ENCODE measurements around the gene GRIA4.

Gene GRIA4

DNA sequence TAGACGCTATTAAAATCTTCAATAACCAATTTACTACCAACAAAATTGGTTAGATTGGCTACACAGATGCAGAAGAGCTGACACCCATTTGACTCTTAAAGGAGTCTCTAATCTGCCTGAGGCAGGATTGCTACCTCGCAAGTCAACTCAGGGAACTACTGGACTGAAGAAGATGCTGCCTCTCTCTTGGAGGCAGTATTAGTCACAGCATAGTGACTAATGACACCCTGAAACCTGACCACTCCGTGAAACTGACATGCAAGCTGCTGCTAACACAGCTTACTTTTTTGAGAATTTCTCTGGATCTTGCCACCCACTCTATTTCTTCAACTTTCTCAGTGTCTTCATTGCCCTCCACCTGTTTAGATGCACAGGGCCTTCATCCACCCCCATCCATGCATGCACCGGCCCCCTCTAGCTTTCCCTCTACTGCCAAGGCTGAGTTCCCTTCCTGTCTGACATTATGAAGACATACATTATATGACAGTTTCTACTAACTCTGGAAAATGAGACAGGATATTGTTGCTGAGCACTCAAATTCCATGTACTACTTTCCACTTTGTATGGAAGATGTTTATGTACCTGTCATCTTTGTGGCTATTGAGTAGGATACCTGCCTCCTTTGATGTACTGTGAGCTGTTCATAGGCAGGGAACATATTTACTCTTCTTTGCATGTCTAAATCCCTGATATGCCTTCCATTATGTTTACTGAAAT, 229.0 kb downstream of the GRIA4 start:
- H3K27ac ChIP-seq (ENCODE audit: low read length), result no peak overlapping the region
- no peak overlapping the region for H3K4me3 ChIP-seq (ENCODE audit: low read depth in 1 of 2, low read length in 2 of 2)
- H3K27me3 ChIP-seq (ENCODE audit: low read depth, low read length), result no peaks in the 10 kb centered on the region
- H3K36me3 ChIP-seq (ENCODE audit: control insufficient read depth in 1 of 2, insufficient read depth in 2 of 2, low read length in 2 of 2), result no peaks in the 10 kb centered on the region
- no peaks in the 10 kb centered on the region for H3K9me3 ChIP-seq (ENCODE audit: control insufficient read depth in 1 of 2, low read length in 2 of 2)
- H3K4me1 ChIP-seq (ENCODE audit: control insufficient read depth in 1 of 2, insufficient read depth in 2 of 2, low read length in 2 of 2), result no peaks in the 10 kb centered on the region

DNA sequence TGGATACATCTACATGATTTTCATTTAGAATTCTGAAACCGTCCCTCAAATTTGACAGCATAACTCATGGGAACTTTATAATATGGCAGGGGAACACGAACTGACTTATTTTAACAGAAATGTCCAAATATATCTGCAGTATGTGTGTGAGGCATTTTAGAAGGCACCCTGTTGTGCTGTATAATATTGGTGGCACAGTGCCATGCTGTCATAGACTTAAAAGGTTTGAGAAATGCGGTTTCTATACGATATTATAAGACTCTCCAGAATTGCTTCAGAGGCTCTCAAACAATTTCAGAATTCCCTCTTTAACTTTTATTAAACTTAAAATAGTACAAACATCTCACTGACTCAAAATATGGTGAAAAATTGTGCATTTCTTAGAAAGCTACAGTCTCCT, 230.5 kb downstream of the GRIA4 start:
- Histone ChIP-seq H3K4me1 (ENCODE audit: control insufficient read depth in 1 of 2, insufficient read depth in 2 of 2, low read length in 2 of 2) (no peaks in the 10 kb centered on the region), H3K36me3 (ENCODE audit: control insufficient read depth in 1 of 2, insufficient read depth in 2 of 2, low read length in 2 of 2) (no peaks in the 10 kb centered on the region), H3K27ac (ENCODE audit: low read length) (no peak overlapping the region)

DNA sequence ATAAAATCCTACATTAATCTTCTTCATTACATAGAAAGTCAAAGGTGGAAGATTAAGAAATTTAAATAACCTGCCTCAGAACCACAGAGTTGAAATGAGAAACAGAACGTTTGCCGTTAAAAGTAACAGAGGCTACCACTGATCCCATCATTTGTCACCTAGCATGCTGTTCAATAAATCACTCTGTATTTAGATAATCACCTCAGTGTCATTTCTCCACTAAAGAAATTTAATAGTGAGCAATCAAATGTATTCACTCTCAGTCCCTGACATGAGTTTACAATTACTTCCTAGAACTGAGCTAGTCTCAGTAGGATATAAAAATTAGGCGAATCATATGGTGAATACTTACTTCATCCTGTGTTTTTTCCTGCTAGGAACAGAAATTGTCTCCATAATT, 242.5 kb downstream of the GRIA4 start:
- H3K4me1 ChIP-seq (ENCODE audit: control insufficient read depth in 1 of 2, insufficient read depth in 2 of 2, low read length in 2 of 2), result no peaks in the 10 kb centered on the region
- H3K36me3 ChIP-seq (ENCODE audit: control insufficient read depth in 1 of 2, insufficient read depth in 2 of 2, low read length in 2 of 2), result no peaks in the 10 kb centered on the region
- H3K27ac ChIP-seq (ENCODE audit: low read length), result no peak overlapping the region
- no peaks in the 10 kb centered on the region for H3K27me3 ChIP-seq (ENCODE audit: low read depth, low read length)
- no peaks in the 10 kb centered on the region for H3K9me3 ChIP-seq (ENCODE audit: control insufficient read depth in 1 of 2, low read length in 2 of 2)
- no peak overlapping the region for H3K4me3 ChIP-seq (ENCODE audit: low read depth in 1 of 2, low read length in 2 of 2)

More for the DNA sequence above, 230.5 kb downstream of the GRIA4 start:
- no peaks in the 10 kb centered on the region for H3K9me3 ChIP-seq (ENCODE audit: control insufficient read depth in 1 of 2, low read length in 2 of 2)
- no peaks in the 10 kb centered on the region for H3K27me3 ChIP-seq (ENCODE audit: low read depth, low read length)
- H3K4me3 ChIP-seq (ENCODE audit: low read depth in 1 of 2, low read length in 2 of 2), result no peak overlapping the region

DNA sequence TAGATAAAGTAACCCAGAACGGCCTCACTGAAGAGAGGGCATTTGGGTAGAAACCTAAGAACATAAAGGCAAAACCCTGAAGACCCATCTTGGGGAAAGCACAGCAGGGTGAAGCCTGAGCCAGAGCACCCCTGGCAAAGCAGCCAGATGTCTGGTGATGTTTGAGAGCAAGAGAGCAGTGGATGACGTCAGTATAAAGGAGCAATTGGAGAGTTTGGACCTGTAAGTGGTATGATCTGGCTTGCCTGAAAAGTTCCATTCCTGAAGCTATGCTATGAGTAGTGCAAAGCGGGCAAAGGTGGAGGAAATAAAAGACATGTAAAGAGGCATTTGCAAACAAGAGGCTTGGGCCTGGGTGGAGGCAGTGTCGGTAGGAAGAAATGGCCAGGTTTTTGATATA, 244.4 kb downstream of the GRIA4 start:
- H3K36me3 ChIP-seq (ENCODE audit: control insufficient read depth in 1 of 2, insufficient read depth in 2 of 2, low read length in 2 of 2), result no peaks in the 10 kb centered on the region
- H3K4me1 ChIP-seq (ENCODE audit: control insufficient read depth in 1 of 2, insufficient read depth in 2 of 2, low read length in 2 of 2), result no peaks in the 10 kb centered on the region
- H3K27me3 ChIP-seq (ENCODE audit: low read depth, low read length), result no peaks in the 10 kb centered on the region
- H3K27ac ChIP-seq (ENCODE audit: low read length), result no peak overlapping the region
- H3K4me3 ChIP-seq (ENCODE audit: low read depth in 1 of 2, low read length in 2 of 2), result no peak overlapping the region
- no peaks in the 10 kb centered on the region for H3K9me3 ChIP-seq (ENCODE audit: control insufficient read depth in 1 of 2, low read length in 2 of 2)

DNA sequence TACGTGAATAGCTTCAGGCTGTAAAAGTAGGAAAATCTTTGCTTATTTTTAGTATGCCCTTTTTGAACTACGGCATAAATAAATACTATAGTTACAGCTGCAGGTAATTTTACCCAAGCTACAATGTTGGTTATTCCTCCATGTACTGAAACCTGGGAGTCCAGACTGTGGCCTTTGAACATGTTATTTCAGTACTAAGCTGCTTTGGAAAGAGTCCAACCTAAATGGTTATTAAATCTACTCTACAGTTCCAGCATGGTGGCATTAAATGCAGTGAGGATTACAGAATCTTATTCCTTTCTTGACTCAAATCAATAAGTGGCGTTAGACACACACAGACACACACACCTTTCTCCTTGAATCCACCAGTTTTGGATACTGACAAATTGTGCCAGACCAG, 247.1 kb downstream of the GRIA4 start:
- Histone ChIP-seq H3K27ac (ENCODE audit: low read length) (no peak overlapping the region), H3K36me3 (ENCODE audit: control insufficient read depth in 1 of 2, insufficient read depth in 2 of 2, low read length in 2 of 2) (no peaks in the 10 kb centered on the region), H3K9me3 (ENCODE audit: control insufficient read depth in 1 of 2, low read length in 2 of 2) (no peaks in the 10 kb centered on the region), H3K27me3 (ENCODE audit: low read depth, low read length) (no peaks in the 10 kb centered on the region), H3K4me1 (ENCODE audit: control insufficient read depth in 1 of 2, insufficient read depth in 2 of 2, low read length in 2 of 2) (no peaks in the 10 kb centered on the region), H3K4me3 (ENCODE audit: low read depth in 1 of 2, low read length in 2 of 2) (no peak overlapping the region)

DNA sequence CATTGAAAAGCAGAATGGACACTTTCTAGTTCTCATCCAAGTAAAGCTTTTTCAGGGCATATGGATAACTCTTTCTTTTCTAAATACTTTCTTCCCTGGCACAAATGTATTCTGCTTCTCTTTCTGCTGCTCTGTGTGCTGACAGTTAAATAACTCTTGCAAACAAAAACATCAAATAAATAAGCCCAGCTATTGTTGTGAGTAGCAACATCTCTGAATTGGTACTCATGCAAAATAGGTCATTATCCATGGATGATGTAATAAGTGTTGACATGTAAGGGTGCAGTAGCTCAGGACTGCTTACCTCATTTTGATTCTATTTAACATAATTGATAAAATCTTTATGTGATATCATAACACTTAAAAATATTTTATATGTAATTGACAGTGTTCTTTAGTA, 247.9 kb downstream of the GRIA4 start:
- H3K36me3 ChIP-seq (ENCODE audit: control insufficient read depth in 1 of 2, insufficient read depth in 2 of 2, low read length in 2 of 2), result no peaks in the 10 kb centered on the region
- no peaks in the 10 kb centered on the region for H3K27me3 ChIP-seq (ENCODE audit: low read depth, low read length)
- H3K4me1 ChIP-seq (ENCODE audit: control insufficient read depth in 1 of 2, insufficient read depth in 2 of 2, low read length in 2 of 2), result no peaks in the 10 kb centered on the region
- no peak overlapping the region for H3K4me3 ChIP-seq (ENCODE audit: low read depth in 1 of 2, low read length in 2 of 2)
- no peak overlapping the region for H3K27ac ChIP-seq (ENCODE audit: low read length)
- H3K9me3 ChIP-seq (ENCODE audit: control insufficient read depth in 1 of 2, low read length in 2 of 2), result no peaks in the 10 kb centered on the region

DNA sequence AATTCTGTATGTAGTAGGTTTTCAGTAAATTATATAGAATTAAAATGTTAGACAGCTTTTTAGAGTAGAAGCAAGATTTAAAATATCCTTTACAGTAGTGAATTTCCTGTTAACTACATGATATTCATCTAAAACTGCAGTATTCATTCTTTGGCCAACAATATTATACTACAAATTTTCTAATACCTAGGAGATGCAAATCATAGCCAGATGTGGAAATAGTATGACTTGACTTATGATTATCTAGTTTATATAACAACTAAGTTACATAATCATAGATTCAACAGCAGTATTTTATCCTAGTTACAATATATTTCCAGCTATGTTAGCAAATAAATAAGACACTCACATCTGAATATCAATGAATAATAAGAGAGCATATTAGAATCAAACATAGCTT, 249.0 kb downstream of the GRIA4 start:
- no peaks in the 10 kb centered on the region for H3K4me1 ChIP-seq (ENCODE audit: control insufficient read depth in 1 of 2, insufficient read depth in 2 of 2, low read length in 2 of 2)
- no peaks in the 10 kb centered on the region for H3K36me3 ChIP-seq (ENCODE audit: control insufficient read depth in 1 of 2, insufficient read depth in 2 of 2, low read length in 2 of 2)
- no peaks in the 10 kb centered on the region for H3K9me3 ChIP-seq (ENCODE audit: control insufficient read depth in 1 of 2, low read length in 2 of 2)
- H3K27ac ChIP-seq (ENCODE audit: low read length), result no peak overlapping the region
- H3K27me3 ChIP-seq (ENCODE audit: low read depth, low read length), result no peaks in the 10 kb centered on the region
- no peak overlapping the region for H3K4me3 ChIP-seq (ENCODE audit: low read depth in 1 of 2, low read length in 2 of 2)

DNA sequence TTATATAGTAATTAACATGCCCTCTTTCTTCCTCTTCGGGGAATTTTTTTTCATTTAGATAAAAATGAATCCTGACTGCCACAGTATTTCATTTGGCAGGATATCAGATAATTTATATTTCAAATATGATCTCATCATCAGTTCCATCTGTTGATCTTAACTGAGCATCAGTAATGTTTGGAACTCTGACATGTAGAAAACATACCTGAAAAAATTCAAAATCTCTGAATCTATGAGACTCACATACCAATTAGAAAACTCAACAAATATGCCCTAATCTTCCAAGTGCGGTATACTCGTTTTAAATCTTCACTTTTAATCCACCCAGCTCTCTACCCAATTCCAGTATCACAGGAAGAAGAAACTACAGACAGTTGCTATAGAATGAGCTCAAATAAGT, 250.2 kb downstream of the GRIA4 start:
- H3K36me3 ChIP-seq (ENCODE audit: control insufficient read depth in 1 of 2, insufficient read depth in 2 of 2, low read length in 2 of 2), result no peaks in the 10 kb centered on the region
- no peak overlapping the region for H3K4me3 ChIP-seq (ENCODE audit: low read depth in 1 of 2, low read length in 2 of 2)
- no peaks in the 10 kb centered on the region for H3K27me3 ChIP-seq (ENCODE audit: low read depth, low read length)
- no peaks in the 10 kb centered on the region for H3K9me3 ChIP-seq (ENCODE audit: control insufficient read depth in 1 of 2, low read length in 2 of 2)
- H3K4me1 ChIP-seq (ENCODE audit: control insufficient read depth in 1 of 2, insufficient read depth in 2 of 2, low read length in 2 of 2), result no peaks in the 10 kb centered on the region
- no peak overlapping the region for H3K27ac ChIP-seq (ENCODE audit: low read length)

DNA sequence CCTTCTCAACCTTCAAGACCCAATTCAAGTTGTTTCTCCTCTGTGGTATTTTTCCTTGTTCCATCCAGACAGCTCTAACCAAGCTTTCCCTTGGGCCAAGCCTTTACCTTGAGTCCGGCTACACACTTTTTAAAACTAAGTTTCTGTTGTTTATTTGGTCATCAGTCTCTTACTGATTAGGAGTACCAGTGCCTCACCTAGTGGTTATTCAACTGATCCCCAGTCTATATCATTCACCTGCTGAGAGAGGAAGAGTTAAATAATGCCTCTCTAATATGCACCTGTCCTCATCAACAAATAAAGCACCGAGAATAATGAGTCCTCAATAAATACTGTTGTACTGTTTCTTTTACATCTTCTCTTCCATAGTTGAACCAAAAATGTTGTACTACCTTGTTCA, 251.4 kb downstream of the GRIA4 start:
- Histone ChIP-seq H3K9me3 (ENCODE audit: control insufficient read depth in 1 of 2, low read length in 2 of 2) (no peaks in the 10 kb centered on the region), H3K4me3 (ENCODE audit: low read depth in 1 of 2, low read length in 2 of 2) (no peak overlapping the region), H3K27ac (ENCODE audit: low read length) (no peak overlapping the region), H3K4me1 (ENCODE audit: control insufficient read depth in 1 of 2, insufficient read depth in 2 of 2, low read length in 2 of 2) (no peaks in the 10 kb centered on the region), H3K27me3 (ENCODE audit: low read depth, low read length) (no peaks in the 10 kb centered on the region), H3K36me3 (ENCODE audit: control insufficient read depth in 1 of 2, insufficient read depth in 2 of 2, low read length in 2 of 2) (no peaks in the 10 kb centered on the region)

DNA sequence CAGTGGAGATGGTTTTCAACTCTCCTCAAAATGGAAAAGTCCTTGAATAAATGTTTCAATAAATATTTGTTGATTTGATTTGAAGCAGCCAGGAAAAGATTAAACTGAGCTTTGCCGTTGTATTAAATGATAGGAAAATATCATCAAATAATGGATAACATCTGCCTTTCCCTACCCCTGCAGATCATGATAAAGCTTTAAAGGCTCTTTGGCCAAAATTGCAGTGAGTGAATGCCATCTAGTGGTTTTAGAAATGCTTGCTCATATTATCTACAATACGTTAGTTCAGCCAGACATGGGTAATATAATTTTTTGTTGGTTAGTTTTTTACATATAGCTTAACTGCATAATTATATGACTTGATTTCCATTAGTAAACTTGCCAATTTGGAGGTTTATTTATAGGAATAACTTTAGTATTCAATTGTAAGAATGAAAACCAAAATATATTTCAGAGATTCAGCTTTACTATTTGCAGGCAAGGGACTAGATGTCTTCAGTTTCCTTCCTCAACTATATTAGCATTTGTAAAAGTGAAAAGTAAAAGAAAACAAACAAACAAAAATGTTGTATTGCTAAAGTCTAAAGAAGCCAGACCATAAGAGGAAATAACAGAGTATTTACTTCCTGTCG, 253.0 kb downstream of the GRIA4 start:
- Histone ChIP-seq H3K4me3 (ENCODE audit: low read depth in 1 of 2, low read length in 2 of 2) (no peak overlapping the region), H3K27ac (ENCODE audit: low read length) (no peak overlapping the region), H3K9me3 (ENCODE audit: control insufficient read depth in 1 of 2, low read length in 2 of 2) (no peaks in the 10 kb centered on the region), H3K4me1 (ENCODE audit: control insufficient read depth in 1 of 2, insufficient read depth in 2 of 2, low read length in 2 of 2) (no peaks in the 10 kb centered on the region), H3K27me3 (ENCODE audit: low read depth, low read length) (no peaks in the 10 kb centered on the region), H3K36me3 (ENCODE audit: control insufficient read depth in 1 of 2, insufficient read depth in 2 of 2, low read length in 2 of 2) (no peaks in the 10 kb centered on the region)

DNA sequence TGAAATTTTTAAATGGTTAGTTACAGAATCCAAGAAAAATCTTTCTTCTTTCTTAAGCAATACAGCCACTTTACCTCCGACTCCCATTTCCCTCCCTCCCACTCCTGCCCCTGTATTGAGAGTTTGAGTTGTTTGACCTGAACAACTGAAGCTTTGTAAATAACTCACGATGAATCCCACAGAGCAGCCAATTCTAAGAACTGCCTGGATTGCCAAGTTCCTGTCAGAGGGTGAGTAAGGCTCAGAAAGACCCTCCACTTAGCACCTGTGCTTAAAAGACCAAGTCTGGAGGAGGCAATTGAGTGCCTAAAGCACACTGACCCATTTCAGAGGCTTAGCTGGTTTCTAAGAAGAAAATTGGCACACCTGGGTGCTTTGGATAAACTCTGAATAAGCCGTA, 253.7 kb downstream of the GRIA4 start:
- Histone ChIP-seq H3K4me1 (ENCODE audit: control insufficient read depth in 1 of 2, insufficient read depth in 2 of 2, low read length in 2 of 2) (no peaks in the 10 kb centered on the region), H3K27me3 (ENCODE audit: low read depth, low read length) (no peaks in the 10 kb centered on the region), H3K27ac (ENCODE audit: low read length) (no peak overlapping the region), H3K9me3 (ENCODE audit: control insufficient read depth in 1 of 2, low read length in 2 of 2) (no peaks in the 10 kb centered on the region), H3K4me3 (ENCODE audit: low read depth in 1 of 2, low read length in 2 of 2) (no peak overlapping the region), H3K36me3 (ENCODE audit: control insufficient read depth in 1 of 2, insufficient read depth in 2 of 2, low read length in 2 of 2) (no peaks in the 10 kb centered on the region)

DNA sequence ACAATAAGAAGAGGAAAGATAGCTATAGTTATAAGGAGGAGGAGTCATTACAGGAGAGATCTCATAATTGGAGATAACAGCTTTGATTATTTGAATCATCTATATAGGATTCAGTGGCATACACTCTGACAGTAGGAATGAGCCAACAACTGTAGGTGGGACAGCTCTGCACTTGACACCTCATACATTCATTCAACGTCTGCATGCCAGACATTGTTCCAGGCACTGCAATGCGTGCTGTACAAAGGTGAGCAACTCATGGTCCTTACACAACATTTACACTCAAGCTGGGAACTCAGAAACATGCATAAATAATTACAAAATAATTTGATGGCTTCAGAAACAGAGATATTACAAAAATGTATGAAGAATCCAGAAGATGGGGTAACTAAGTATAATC, 257.9 kb downstream of the GRIA4 start:
- H3K36me3 ChIP-seq (ENCODE audit: control insufficient read depth in 1 of 2, insufficient read depth in 2 of 2, low read length in 2 of 2), result no peaks in the 10 kb centered on the region
- H3K9me3 ChIP-seq (ENCODE audit: control insufficient read depth in 1 of 2, low read length in 2 of 2), result no peaks in the 10 kb centered on the region
- H3K27ac ChIP-seq (ENCODE audit: low read length), result no peak overlapping the region
- H3K27me3 ChIP-seq (ENCODE audit: low read depth, low read length), result no peaks in the 10 kb centered on the region
- H3K4me1 ChIP-seq (ENCODE audit: control insufficient read depth in 1 of 2, insufficient read depth in 2 of 2, low read length in 2 of 2), result no peaks in the 10 kb centered on the region
- H3K4me3 ChIP-seq (ENCODE audit: low read depth in 1 of 2, low read length in 2 of 2), result no peak overlapping the region
